Measurements from ENCODE around the gene ANGEL2. TPM values are rescaled to one million over a fixed set of nuclear protein-coding genes. Genes with fewer than 3 reads are reported as not detected.

ANGEL2 gene
- total and polyA plus RNA-seq, 2 of the 13 experiments (the other 11 are each of a cell fraction or from before 2014, with no cell fraction given) = 12.3 to 25.4 TPM

GRCh38 chr1:213015099-213016050 lies at the start of gene ANGEL2 (continued):
- TF ChIP-seq GABPB1 (CRISPR knock-in tag; IDR thresholded peaks at IDR 0.05) (peak; percentile 86), CC2D1A (CRISPR knock-in tag; IDR thresholded peaks at IDR 0.05) (peak; percentile 60; the same call in 1 of the 2 replicates), EED (CRISPR knock-in tag; IDR thresholded peaks at IDR 0.05) (peak; percentile 36; the same call in 1 of the 2 replicates), NRL (CRISPR knock-in tag; IDR thresholded peaks at IDR 0.05; ENCODE audit: borderline replicate concordance) (peak; percentile 76), RBM39 (IDR thresholded peaks at IDR 0.05; ENCODE audit: low read depth, low read length, poor library complexity, severe bottlenecking) (peak; percentile 82), GLMP (CRISPR knock-in tag; IDR thresholded peaks at IDR 0.05; ENCODE audit: borderline replicate concordance) (no peak), CBX5 (CRISPR knock-in tag; IDR thresholded peaks at IDR 0.05; ENCODE audit: borderline replicate concordance) (no peak), ATF3 (CRISPR knock-in tag; IDR thresholded peaks at IDR 0.05) (no peak), TCF12 (IDR thresholded peaks at IDR 0.05) (no peak), TCF12 (CRISPR knock-in tag; IDR thresholded peaks at IDR 0.05) (no peak), DPF2 (CRISPR knock-in tag; IDR thresholded peaks at IDR 0.05; ENCODE audit: borderline replicate concordance, low read depth) (no peak), ERF (CRISPR knock-in tag; IDR thresholded peaks at IDR 0.05) (no peak; the same call in 1 of the 2 replicates), ZNF124 (CRISPR knock-in tag; IDR thresholded peaks at IDR 0.05) (no peak), REL (CRISPR knock-in tag; conservative IDR thresholded peaks at IDR 0.05) (0 out of 2 replicates have a peak, but pooled peaks have one; percentile 33), HDAC1 (CRISPR knock-in tag; IDR thresholded peaks at IDR 0.05) (peak; percentile 67), PREB (CRISPR knock-in tag; IDR thresholded peaks at IDR 0.05) (no peak), HOXA7 (CRISPR knock-in tag; IDR thresholded peaks at IDR 0.05) (no peak), NCOA1 (CRISPR knock-in tag; IDR thresholded peaks at IDR 0.05) (no peak), KLF12 (CRISPR knock-in tag; IDR thresholded peaks at IDR 0.05; ENCODE audit: borderline replicate concordance) (peak; percentile 50; the same call in 1 of the 2 replicates), SNAI1 (CRISPR knock-in tag; IDR thresholded peaks at IDR 0.05; ENCODE audit: borderline replicate concordance) (peak; percentile 68; the same call in 1 of the 2 replicates), MBNL3 (CRISPR knock-in tag; conservative IDR thresholded peaks at IDR 0.05) (no peak), AGO2 (optimal IDR thresholded peaks at IDR 0.05; ENCODE audit: low read depth, low read length) (peak; percentile 43), GZF1 (CRISPR knock-in tag; IDR thresholded peaks at IDR 0.05) (no peak), ZNF691 (CRISPR knock-in tag; IDR thresholded peaks at IDR 0.05; ENCODE audit: borderline replicate concordance, low read depth) (peak; percentile 34; the same call in 1 of the 2 replicates), ZSCAN9 (CRISPR knock-in tag; IDR thresholded peaks at IDR 0.05; ENCODE audit: borderline replicate concordance) (peak; percentile 11; the same call in 1 of the 2 replicates), RFXAP (CRISPR knock-in tag; IDR thresholded peaks at IDR 0.05; ENCODE audit: borderline replicate concordance) (no peak), SETDB1 (CRISPR knock-in tag; IDR thresholded peaks at IDR 0.05; ENCODE audit: borderline replicate concordance) (no peak)

Data from HepG2 (cell line).